Liver (tissue), 9 donors: Measurements from ENCODE around the gene CBFA2T3. TPM values are rescaled to one million over a fixed set of nuclear protein-coding genes. Genes with fewer than 3 reads are reported as not detected.

ENCODE experiments used
- DNase-seq: peaks from one replicate; pipeline ENCODE4 v3.0.0-alpha.2; 2017; ENCODE audit warnings: low spot score
- H3K27ac ChIP-seq, 2 donors: one replicate each; pipeline ENCODE4 v1.7.0; 2013; ENCODE audit warnings: inconsistent platforms in 2 of 2, low read length in 2 of 2, control low read depth in 1 of 2, low read depth in 1 of 2, mild to moderate bottlenecking in 1 of 2
- H3K27me3 ChIP-seq, 4 donors: one replicate each; pipeline versions ENCODE4 v1.6.1 to v1.7.0; 2013; ENCODE audit warnings: low read length in 3 of 4, inconsistent platforms in 1 of 4, mild to moderate bottlenecking in 1 of 4, moderate library complexity in 1 of 4; ENCODE audit not compliant: control insufficient read depth in 4 of 4, insufficient read depth in 4 of 4
- H3K36me3 ChIP-seq, 4 donors: one replicate each; pipeline versions ENCODE4 v1.6.1 to v1.7.0; 2013; ENCODE audit warnings: low read length in 3 of 4, mild to moderate bottlenecking in 3 of 4, low read depth in 1 of 4, moderate library complexity in 1 of 4; ENCODE audit not compliant: control insufficient read depth in 4 of 4, insufficient read depth in 3 of 4
- H3K4me1 ChIP-seq, 4 donors: one replicate each; pipeline versions ENCODE4 v1.6.1 to v1.7.0; 2013; ENCODE audit warnings: low read length in 3 of 4, mild to moderate bottlenecking in 3 of 4, moderate library complexity in 1 of 4; ENCODE audit not compliant: control insufficient read depth in 4 of 4, insufficient read depth in 4 of 4
- H3K4me3 ChIP-seq, 3 donors: one replicate each; pipeline versions ENCODE4 v1.6.1 to v1.7.0; 2013; ENCODE audit warnings: low read length in 3 of 3, control low read depth in 1 of 3, low read depth in 1 of 3, mild to moderate bottlenecking in 1 of 3
- H3K9ac ChIP-seq, 2 donors: one replicate each; pipeline ENCODE4 v1.7.0; 2013; ENCODE audit warnings: low read length in 2 of 2, mild to moderate bottlenecking in 2 of 2, moderate library complexity in 2 of 2, control low read depth in 1 of 2, low read depth in 1 of 2
- H3K9me3 ChIP-seq, 4 donors: one replicate each; pipeline versions ENCODE4 v1.6.1 to v1.7.0; 2013; ENCODE audit warnings: low read length in 3 of 4; ENCODE audit not compliant: control insufficient read depth in 4 of 4
- CTCF ChIP-seq: fragments of 150-350 bp; IDR thresholded peaks from 2 replicates; pipeline ENCODE4 v1.5.1; 2017; ENCODE audit warnings: improper control_type of control experiment, low read depth, low read length; ENCODE audit not compliant: missing input control
- EGR1 ChIP-seq, 2 donors: IDR thresholded peaks; 2 replicates each; pipeline ENCODE4 v1.6.1; 2016 to 2018; ENCODE audit warnings: antibody characterized with exemption in 2 of 2, low read depth in 2 of 2
- FOXA1 ChIP-seq: IDR thresholded peaks from 2 replicates; pipeline ENCODE4 v1.6.1; 2016; ENCODE audit warnings: antibody characterized with exemption
- FOXA2 ChIP-seq: IDR thresholded peaks from 2 replicates; pipeline ENCODE4 v1.6.1; 2016; ENCODE audit warnings: antibody characterized with exemption
- GABPA ChIP-seq, 2 donors: IDR thresholded peaks in 1 of 2; conservative IDR thresholded peaks in 1 of 2; 2 replicates each; pipeline ENCODE4 v1.6.1; 2016; ENCODE audit warnings: antibody characterized with exemption in 2 of 2, mild to moderate bottlenecking in 1 of 2, moderate library complexity in 1 of 2
- HNF4A ChIP-seq, 2 donors: conservative IDR thresholded peaks; 2 replicates each; pipeline ENCODE4 v1.6.1; 2016; ENCODE audit warnings: antibody characterized with exemption in 2 of 2, mild to moderate bottlenecking in 2 of 2
- HNF4G ChIP-seq: IDR thresholded peaks from 2 replicates; pipeline ENCODE4 v1.6.1; 2016; ENCODE audit warnings: antibody characterized with exemption
- JUND ChIP-seq, 2 donors: IDR thresholded peaks; 2 replicates each; pipeline ENCODE4 v1.6.1; 2016; ENCODE audit warnings: antibody characterized with exemption in 2 of 2
- NR2F2 ChIP-seq: IDR thresholded peaks from 2 replicates; pipeline ENCODE4 v1.6.1; 2016; ENCODE audit warnings: antibody characterized with exemption
- RAD21 ChIP-seq, 2 donors: IDR thresholded peaks; 2 replicates each; pipeline ENCODE4 v1.6.1; 2016; ENCODE audit warnings: antibody characterized with exemption in 2 of 2, mild to moderate bottlenecking in 2 of 2
- REST ChIP-seq: IDR thresholded peaks from 2 replicates; pipeline ENCODE4 v1.6.1; 2016; ENCODE audit warnings: antibody characterized with exemption, mild to moderate bottlenecking
- RXRA ChIP-seq, 2 donors: IDR thresholded peaks; 2 replicates each; pipeline ENCODE4 v1.6.1; 2017 to 2018; ENCODE audit warnings: antibody characterized with exemption in 2 of 2, mild to moderate bottlenecking in 1 of 2
- SP1 ChIP-seq: IDR thresholded peaks from 2 replicates; pipeline ENCODE4 v1.6.1; 2018; ENCODE audit warnings: antibody characterized with exemption, mild to moderate bottlenecking
- TAF1 ChIP-seq: conservative IDR thresholded peaks from 2 replicates; pipeline ENCODE4 v1.6.1; 2016; ENCODE audit warnings: antibody characterized with exemption, mild to moderate bottlenecking
- YY1 ChIP-seq: IDR thresholded peaks from 2 replicates; pipeline ENCODE4 v1.6.1; 2016; ENCODE audit warnings: antibody characterized with exemption, mild to moderate bottlenecking
- ZBTB33 ChIP-seq: IDR thresholded peaks from 2 replicates; pipeline ENCODE4 v1.6.1; 2016; ENCODE audit warnings: antibody characterized with exemption
- WGBS: extraction: QIAGEN DNeasy Blood & Tissue Kit; methylation state at CpG from one replicate; pipeline ENCODE4 v1.1.7; 2013; 5-methylcytosine and 5-hydroxymethylcytosine counted together
- polyA plus RNA-seq, 2 donors: library from polyadenylated mRNA; stranded (reverse) in 1 of 2; unstranded in 1 of 2; fragments of 200-250 nt in 1 of 2; fragments of >200 nt in 1 of 2; fragmentation: Nextera tagmentation in 1 of 2; extraction: Ambion mirVana in 1 of 2; gene quantifications; one replicate each; pipeline versions ENCODE4 v1.2.1 to v1.2.3, GENCODE V29; 2013 to 2015
- total RNA-seq, 2 donors: library from RNA; depleted of rRNA; stranded (reverse); fragments of >200 nt; gene quantifications; one replicate each; pipeline ENCODE4 v1.2.3, GENCODE V29; 2014
- TF ChIP-seq, protein P1 (sequence below): IDR thresholded peaks from 2 replicates; pipeline ENCODE4 v1.6.1; 2016; ENCODE audit warnings: antibody characterized with exemption
- TF ChIP-seq, protein P2 (sequence below): IDR thresholded peaks from 2 replicates; pipeline ENCODE4 v1.6.1; 2016; ENCODE audit warnings: antibody characterized with exemption
- donor health status: healthy.
- donor health status: healthy.
- donor health status: healthy.
- donor health status: healthy.
- donor health status: healthy.

CBFA2T3 gene
- total and polyA plus RNA-seq, 4 donors: 1.4 to 4.5 (median 3.1) TPM

- Histone ChIP-seq H3K9ac (no peak overlapping the region), H3K27me3 (no peaks in the 10 kb centered on the region), H3K36me3 (peaks cover 0 to 10% (median 2%) of the 10 kb centered on the region in 4 donors), H3K4me3 (no peak overlapping the region), H3K27ac (no peak overlapping the region), H3K9me3 (no peaks in the 10 kb centered on the region), H3K4me1 (peaks cover 13 to 39% (median 24%) of the 10 kb centered on the region in 4 donors)
- WGBS: 92% methylated on average over 20 of the region's 20 CpGs
- no peak for TF ChIP-seq HNF4A (conservative IDR thresholded peaks at IDR 0.05)
- no peak for DNase-seq
These were observed 99.3 kb downstream of the CBFA2T3 start for GRCh38 chr16:88877564-88878289.

DNA sequence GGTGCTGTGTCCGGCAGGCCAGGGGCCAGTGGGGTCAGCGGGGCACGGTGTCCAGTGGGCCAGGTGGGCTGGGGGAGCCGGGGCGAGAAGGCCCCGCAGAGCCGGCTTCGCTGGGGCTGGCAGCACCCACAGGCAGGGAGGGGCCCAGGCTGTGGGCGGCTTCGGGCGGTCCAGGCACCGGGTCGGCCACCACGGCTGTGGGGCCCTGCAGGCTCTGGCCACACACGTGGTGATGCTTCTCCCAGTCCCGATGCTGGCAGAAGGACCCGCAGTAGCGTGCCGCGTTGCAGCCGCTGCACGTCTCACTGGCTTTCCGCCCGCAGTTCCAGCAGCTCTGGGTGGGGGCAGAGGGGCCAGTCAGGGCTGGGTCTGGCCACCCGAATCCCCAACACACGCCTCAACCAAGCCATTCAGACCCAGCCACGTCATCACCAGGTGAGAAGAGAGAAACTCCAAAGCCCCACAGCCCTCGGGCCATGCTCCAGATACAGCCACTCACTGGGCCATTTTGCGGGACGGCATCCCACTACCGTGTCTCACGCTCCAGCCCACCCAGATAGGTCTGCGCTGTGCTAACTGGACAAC lies 100.0 kb downstream of the CBFA2T3 start:
- H3K36me3 ChIP-seq: peaks cover 0 to 10% (median 2%) of the 10 kb centered on the region in 4 donors
- no peak overlapping the region for H3K27ac ChIP-seq
- H3K9ac ChIP-seq: no peak overlapping the region
- TF ChIP-seq FOXA2 (no peak), TAF1 (no peak), EGR1 (IDR thresholded peaks at IDR 0.05; ENCODE audit: low read depth in 2 of 2) (no peak), RAD21 (IDR thresholded peaks at IDR 0.05) (no peak), ZBTB33 (no peak), YY1 (no peak), JUND (IDR thresholded peaks at IDR 0.05) (no peak), CTCF (no peak), SP1 (no peak), HNF4A (conservative IDR thresholded peaks at IDR 0.05) (no peak), HNF4G (no peak), GABPA (IDR thresholded peaks at IDR 0.05 in 1 of 2, conservative IDR thresholded peaks at IDR 0.05 in 1 of 2) (no peak), FOXA1 (no peak), NR2F2 (no peak), REST (no peak), RXRA (IDR thresholded peaks at IDR 0.05) (no peak)
- TF ChIP-seq, protein P1, sequence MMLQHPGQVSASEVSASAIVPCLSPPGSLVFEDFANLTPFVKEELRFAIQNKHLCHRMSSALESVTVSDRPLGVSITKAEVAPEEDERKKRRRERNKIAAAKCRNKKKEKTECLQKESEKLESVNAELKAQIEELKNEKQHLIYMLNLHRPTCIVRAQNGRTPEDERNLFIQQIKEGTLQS: no peak
- TF ChIP-seq, protein P2, sequence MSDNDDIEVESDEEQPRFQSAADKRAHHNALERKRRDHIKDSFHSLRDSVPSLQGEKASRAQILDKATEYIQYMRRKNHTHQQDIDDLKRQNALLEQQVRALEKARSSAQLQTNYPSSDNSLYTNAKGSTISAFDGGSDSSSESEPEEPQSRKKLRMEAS: no peak
- 92% methylated on average over 33 of the region's 33 CpGs for WGBS
- no peaks in the 10 kb centered on the region for H3K9me3 ChIP-seq
- peaks cover 9 to 32% (median 20%) of the 10 kb centered on the region in 4 donors for H3K4me1 ChIP-seq
- DNase-seq: no peak
- no peaks in the 10 kb centered on the region for H3K27me3 ChIP-seq
- H3K4me3 ChIP-seq: no peak overlapping the region
